ENCODE results near the gene RELA.

RELA gene

GRCh38 chr11:65620666-65621065, 42.0 kb downstream of the RELA start:
- no peak for DNase-seq (ENCODE audit: extremely low read depth, insufficient read length)
- no peaks in the 10 kb centered on the region for H3K27me3 ChIP-seq (replicated peaks; ENCODE audit: control insufficient read depth, insufficient read depth, low read length)
- peaks cover 61% of the 10 kb centered on the region for H3K36me3 ChIP-seq (ENCODE audit: control insufficient read depth, insufficient read depth, low read length)
- TF ChIP-seq CTCF (IDR thresholded peaks at IDR 0.05; ENCODE audit: insufficient read depth, low read length, poor library complexity, severe bottlenecking), result no peak
- no peak overlapping the region for H3K4me3 ChIP-seq (replicated peaks; ENCODE audit: low read depth, low read length)

- Histone ChIP-seq H3K4me3 (replicated peaks; ENCODE audit: low read depth, low read length) (no peak overlapping the region), H3K27me3 (replicated peaks; ENCODE audit: control insufficient read depth, insufficient read depth, low read length) (no peaks in the 10 kb centered on the region), H3K36me3 (ENCODE audit: control insufficient read depth, insufficient read depth, low read length) (peaks cover 51% of the 10 kb centered on the region)
- no peak for TF ChIP-seq CTCF (IDR thresholded peaks at IDR 0.05; ENCODE audit: insufficient read depth, low read length, poor library complexity, severe bottlenecking)
- DNase-seq (ENCODE audit: extremely low read depth, insufficient read length), result no peak
Measured at GRCh38 chr11:65619281-65619928, 43.3 kb downstream of the RELA start.

- no peaks in the 10 kb centered on the region for H3K27me3 ChIP-seq (replicated peaks; ENCODE audit: control insufficient read depth, insufficient read depth, low read length)
- DNase-seq (ENCODE audit: extremely low read depth, insufficient read length), result no peak
- peaks cover 45% of the 10 kb centered on the region for H3K36me3 ChIP-seq (ENCODE audit: control insufficient read depth, insufficient read depth, low read length)
- TF ChIP-seq CTCF (IDR thresholded peaks at IDR 0.05; ENCODE audit: insufficient read depth, low read length, poor library complexity, severe bottlenecking), result no peak
- H3K4me3 ChIP-seq (replicated peaks; ENCODE audit: low read depth, low read length), result no peak overlapping the region
Measured at GRCh38 chr11:65618763-65619162, 44.0 kb downstream of the RELA start.

- no peak for DNase-seq (ENCODE audit: extremely low read depth, insufficient read length)
- Histone ChIP-seq H3K27me3 (replicated peaks; ENCODE audit: control insufficient read depth, insufficient read depth, low read length) (no peaks in the 10 kb centered on the region), H3K4me3 (replicated peaks; ENCODE audit: low read depth, low read length) (no peak overlapping the region), H3K36me3 (ENCODE audit: control insufficient read depth, insufficient read depth, low read length) (peaks cover 43% of the 10 kb centered on the region)
- TF ChIP-seq CTCF (IDR thresholded peaks at IDR 0.05; ENCODE audit: insufficient read depth, low read length, poor library complexity, severe bottlenecking), result no peak
Measured at GRCh38 chr11:65617990-65618751, 44.5 kb downstream of the RELA start.

- no peaks in the 10 kb centered on the region for H3K27me3 ChIP-seq (replicated peaks; ENCODE audit: control insufficient read depth, insufficient read depth, low read length)
- DNase-seq (ENCODE audit: extremely low read depth, insufficient read length), result no peak
- H3K4me3 ChIP-seq (replicated peaks; ENCODE audit: low read depth, low read length), result peak overlapping the region; percentile 84
- H3K36me3 ChIP-seq (ENCODE audit: control insufficient read depth, insufficient read depth, low read length), result peaks cover 40% of the 10 kb centered on the region
- no peak for TF ChIP-seq CTCF (IDR thresholded peaks at IDR 0.05; ENCODE audit: insufficient read depth, low read length, poor library complexity, severe bottlenecking)
Measured at GRCh38 chr11:65617136-65617850, 45.4 kb downstream of the RELA start.

All from GM06990 (cell line).